Mucosa of descending colon (tissue), 3 donors: ENCODE results near the gene DPP4. TPM values are rescaled to one million over a fixed set of nuclear protein-coding genes. Genes with fewer than 3 reads are reported as not detected.

Experiments used
- ATAC-seq: fragments of 200-7000 bp; cut with Tn5 transposase; one replicate; pipeline ENCODE4 v1.9.1; 2020; ENCODE audit warnings: mild to moderate bottlenecking, moderate library complexity
- DNase-seq, 3 donors: peaks; one replicate each; pipeline ENCODE4 v3.0.0-alpha.2; 2020
- H3K36me3 ChIP-seq: fragments of 200-600 bp; one replicate; pipeline ENCODE4 v1.8.0; 2021; ENCODE audit warnings: low read depth, mild to moderate bottlenecking
- H3K4me1 ChIP-seq: fragments of 200-600 bp; one replicate; pipeline ENCODE4 v1.8.0; 2021; ENCODE audit warnings: low read depth, mild to moderate bottlenecking
- H3K4me3 ChIP-seq: fragments of 200-600 bp; one replicate; pipeline ENCODE4 v1.8.0; 2021; ENCODE audit warnings: mild to moderate bottlenecking
- H3K9me3 ChIP-seq: fragments of 200-600 bp; one replicate; pipeline ENCODE4 v1.8.0; 2021; ENCODE audit warnings: mild to moderate bottlenecking
- intact Hi-C, 2 donors: fragments of 100-400 bp; cut with DNase I in 1 of 2; cut with micrococcal nuclease in 1 of 2; formaldehyde crosslinking; loops; one replicate each; pipeline versions ENCODE4 v1.11.0 to v1.11.1; 2022; cut with DNase I, micrococcal nuclease
- total RNA-seq, 3 donors: library from RNA; stranded (reverse); fragmentation: NEBNext Ultra II Directional in 2 of 3; extraction: Animal tissue kit (Norgen Biotek cat#: 25700) in 2 of 3; gene quantifications; one replicate each; pipeline versions ENCODE4 v1.2.1 to v1.2.4, GENCODE V29; 2021 to 2023
- TF ChIP-seq, protein P1 (sequence below): fragments of 200-600 bp; IDR thresholded peaks from one replicate; pipeline ENCODE4 v1.8.0; 2022; ENCODE audit warnings: antibody characterized with exemption, mild to moderate bottlenecking
- donor health status: DM: no; HTN: no; CAD: no; lungs with moderate emphysema.
- donor health status: DM: no; HTN: no; CAD: no.
- donor health status: DM: no; HTN: yes; CAD: no.

Gene DPP4
- total RNA-seq, 3 donors from 2014 or later: 11.4 to 18.3 (median 12.0) TPM

DNA sequence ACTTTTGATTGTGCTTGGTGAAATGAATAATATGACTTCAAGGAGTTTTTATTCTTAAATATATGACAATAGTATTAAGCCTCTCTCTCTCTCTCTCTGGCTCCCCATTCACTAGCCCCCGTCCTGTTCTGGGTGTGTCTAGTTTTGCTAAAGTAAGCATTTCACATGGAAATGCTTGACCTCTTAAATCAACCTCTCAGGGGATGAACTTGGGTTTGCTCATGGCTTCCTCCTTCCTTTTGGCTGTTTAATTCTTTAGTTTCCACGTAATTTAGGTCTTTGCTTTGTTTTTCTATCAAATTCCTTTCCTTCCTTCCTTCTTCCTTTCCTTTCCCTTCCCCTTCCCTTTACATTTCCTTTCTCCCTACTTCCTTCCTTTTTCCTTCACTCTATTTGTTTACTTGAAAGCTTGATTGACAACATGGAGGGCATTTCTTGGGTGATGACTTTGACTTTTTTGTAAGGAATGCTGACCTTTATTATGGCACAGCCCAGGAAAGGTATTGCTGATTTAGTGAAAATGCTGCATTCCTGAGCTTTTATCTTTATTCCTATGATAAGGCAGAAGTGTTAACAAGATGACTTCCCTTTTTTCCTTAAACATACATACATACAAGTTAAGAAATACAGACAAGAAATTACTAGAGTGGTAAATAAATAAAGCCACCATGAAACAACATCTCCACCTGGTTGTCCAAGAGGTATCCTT is 3.6 kb downstream of the DPP4 start:
- TF ChIP-seq, protein P1, sequence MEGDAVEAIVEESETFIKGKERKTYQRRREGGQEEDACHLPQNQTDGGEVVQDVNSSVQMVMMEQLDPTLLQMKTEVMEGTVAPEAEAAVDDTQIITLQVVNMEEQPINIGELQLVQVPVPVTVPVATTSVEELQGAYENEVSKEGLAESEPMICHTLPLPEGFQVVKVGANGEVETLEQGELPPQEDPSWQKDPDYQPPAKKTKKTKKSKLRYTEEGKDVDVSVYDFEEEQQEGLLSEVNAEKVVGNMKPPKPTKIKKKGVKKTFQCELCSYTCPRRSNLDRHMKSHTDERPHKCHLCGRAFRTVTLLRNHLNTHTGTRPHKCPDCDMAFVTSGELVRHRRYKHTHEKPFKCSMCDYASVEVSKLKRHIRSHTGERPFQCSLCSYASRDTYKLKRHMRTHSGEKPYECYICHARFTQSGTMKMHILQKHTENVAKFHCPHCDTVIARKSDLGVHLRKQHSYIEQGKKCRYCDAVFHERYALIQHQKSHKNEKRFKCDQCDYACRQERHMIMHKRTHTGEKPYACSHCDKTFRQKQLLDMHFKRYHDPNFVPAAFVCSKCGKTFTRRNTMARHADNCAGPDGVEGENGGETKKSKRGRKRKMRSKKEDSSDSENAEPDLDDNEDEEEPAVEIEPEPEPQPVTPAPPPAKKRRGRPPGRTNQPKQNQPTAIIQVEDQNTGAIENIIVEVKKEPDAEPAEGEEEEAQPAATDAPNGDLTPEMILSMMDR: no peak
- Histone ChIP-seq H3K9me3 (no peaks in the 10 kb centered on the region), H3K4me3 (no peak overlapping the region), H3K36me3 (no peaks in the 10 kb centered on the region), H3K4me1 (peaks cover 15% of the 10 kb centered on the region)
- intact Hi-C loops: no loop called here
- ATAC-seq: no peak
- DNase-seq: no peak

DNA sequence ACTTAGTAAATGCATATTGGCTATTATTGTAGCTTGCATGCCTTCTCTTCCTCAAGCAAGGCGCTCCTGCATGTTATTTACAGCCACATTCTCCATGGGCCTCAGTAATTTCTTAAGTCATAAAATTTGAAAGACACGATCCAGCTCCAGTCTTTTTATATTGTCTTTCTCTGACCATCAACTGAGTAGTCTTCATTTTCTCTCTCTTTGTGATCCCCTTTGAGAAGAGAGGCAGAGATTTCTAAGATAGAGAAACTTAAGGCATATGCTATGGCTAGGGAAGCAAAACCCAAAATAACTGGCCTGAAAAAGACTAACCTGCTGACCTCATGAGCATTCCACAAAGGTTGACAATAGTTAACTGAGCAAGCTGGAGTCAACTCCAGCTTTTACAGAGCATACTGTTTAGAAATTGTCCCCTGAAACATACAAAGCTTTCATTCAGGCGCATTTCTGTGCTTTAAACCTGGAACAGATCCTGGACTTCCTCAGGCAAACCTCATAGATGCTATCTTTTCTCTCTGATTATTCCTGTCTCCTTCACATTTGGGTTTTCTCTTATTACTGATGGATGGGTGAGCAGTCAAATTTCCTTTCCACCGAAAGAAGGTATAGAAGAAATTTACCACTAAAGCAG is 4.6 kb downstream of the DPP4 start:
- peaks cover 10% of the 10 kb centered on the region for H3K4me1 ChIP-seq
- no peaks in the 10 kb centered on the region for H3K36me3 ChIP-seq
- H3K9me3 ChIP-seq: no peaks in the 10 kb centered on the region
- DNase-seq (no peak), ATAC-seq (no peak)
- intact Hi-C loops: no loop called here
- TF ChIP-seq, protein P1: no peak
- no peak overlapping the region for H3K4me3 ChIP-seq

DNA sequence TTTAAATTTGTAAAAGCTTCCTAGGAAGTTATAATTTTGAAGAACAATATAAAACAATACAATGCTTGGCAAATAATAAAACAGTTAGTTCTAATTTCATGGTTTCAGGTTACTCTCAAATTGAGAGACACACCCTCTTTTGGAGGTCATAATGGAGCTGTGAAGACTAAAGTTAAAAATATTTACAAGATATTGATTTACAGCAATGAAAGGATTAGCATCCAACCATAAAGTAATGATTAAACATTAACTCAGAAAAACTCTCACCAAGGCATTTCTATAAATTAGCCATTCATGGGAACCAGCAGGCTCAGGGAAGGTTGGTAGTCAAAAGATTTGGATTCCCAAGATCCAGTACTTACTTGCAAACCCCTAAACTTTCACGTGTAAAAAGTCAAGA is 6.4 kb downstream of the DPP4 start:
- no peak for ATAC-seq
- Histone ChIP-seq H3K36me3 (no peaks in the 10 kb centered on the region), H3K9me3 (no peaks in the 10 kb centered on the region), H3K4me3 (no peak overlapping the region), H3K4me1 (peaks cover 7% of the 10 kb centered on the region)
- no peak for DNase-seq
- TF ChIP-seq, protein P1: no peak
- intact Hi-C loops: no loop called here

DNA sequence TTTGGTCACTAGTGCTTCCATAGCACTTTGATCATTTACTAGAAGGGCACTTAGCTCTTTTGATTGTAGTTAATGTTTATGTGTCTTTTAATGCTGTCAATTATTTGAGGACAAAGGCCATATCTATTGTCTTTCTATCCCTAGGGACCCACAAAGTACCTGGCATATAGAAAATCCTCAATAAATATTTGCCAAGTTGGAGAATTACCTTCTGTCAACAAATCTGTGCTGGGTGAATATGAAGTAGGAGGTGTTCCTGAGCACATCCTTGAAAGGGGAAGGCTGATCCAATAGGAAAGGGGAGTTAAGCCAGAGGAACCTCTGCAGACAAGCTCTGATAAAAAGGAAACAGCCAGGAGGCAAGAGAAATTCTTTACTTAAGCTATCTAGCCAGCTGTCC is 8.2 kb downstream of the DPP4 start:
- Histone ChIP-seq H3K36me3 (no peaks in the 10 kb centered on the region), H3K4me1 (peaks cover 7% of the 10 kb centered on the region), H3K4me3 (no peak overlapping the region), H3K9me3 (no peaks in the 10 kb centered on the region)
- ATAC-seq: peak; percentile 34
- DNase-seq: no peak
- TF ChIP-seq, protein P1: no peak
- intact Hi-C loops: no loop called here

DNA sequence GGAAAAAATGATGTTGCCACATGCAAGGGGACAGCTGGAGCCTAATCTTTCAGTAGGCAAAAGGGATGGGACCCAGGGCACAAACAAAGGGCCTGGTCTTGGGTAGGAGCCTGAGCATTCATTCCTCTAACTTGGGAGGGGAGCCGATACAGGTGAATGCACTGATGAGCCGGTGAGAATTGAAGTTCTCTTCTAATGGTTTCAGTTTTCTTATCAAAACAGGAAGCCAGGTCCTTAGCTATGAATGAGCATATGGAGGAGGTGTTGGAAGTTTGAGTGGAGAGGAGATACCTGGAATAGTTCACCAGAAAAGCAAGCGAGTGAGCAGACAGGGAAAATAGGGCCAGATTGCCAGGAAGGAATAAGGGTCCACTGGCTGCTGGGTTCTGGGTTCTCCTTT is 10.1 kb downstream of the DPP4 start:
- ATAC-seq (peak; percentile 54), DNase-seq (no peak)
- TF ChIP-seq, protein P1: no peak
- H3K9me3 ChIP-seq: no peaks in the 10 kb centered on the region
- no peak overlapping the region for H3K4me3 ChIP-seq
- H3K4me1 ChIP-seq: peaks cover 7% of the 10 kb centered on the region
- no peaks in the 10 kb centered on the region for H3K36me3 ChIP-seq
- intact Hi-C loops: no loop called here
